A549 (cell line): Measurements from ENCODE around the gene TBX15.

Experiments used
- BHLHE40 ChIP-seq: IDR thresholded peaks from 2 replicates; pipeline ENCODE4 v1.6.1; 2012; ENCODE audit warnings: low read depth, low read length, inconsistent platforms
- CBX8 ChIP-seq: fragments of 200-600 bp; sonication (generic); IDR thresholded peaks from 2 replicates; pipeline ENCODE4 v1.6.1; 2016
- CTCF ChIP-seq: fragments of >200 bp; sonication (Bioruptor Twin); formaldehyde crosslinking; IDR thresholded peaks from 3 replicates; pipeline ENCODE4 v1.5.1; 2016
- EHMT2 ChIP-seq: fragments of 200-600 bp; sonication (generic); IDR thresholded peaks from 2 replicates; pipeline ENCODE4 v1.6.1; 2016; ENCODE audit warnings: antibody characterized with exemption, low read depth, mild to moderate bottlenecking, moderate library complexity
- EP300 ChIP-seq, 2 experiments: fragments of >200 bp; sonication (Bioruptor Twin); formaldehyde crosslinking; IDR thresholded peaks; 2 replicates in 1 of 2; 3 replicates in 1 of 2; pipeline ENCODE4 v1.6.1; 2016 to 2017
- MAFK ChIP-seq: fragments of 450-650 bp; IDR thresholded peaks from 2 replicates; pipeline ENCODE4 v1.6.1; 2014; ENCODE audit not compliant: partially characterized antibody
- POLR2A ChIP-seq: IDR thresholded peaks from 2 replicates; pipeline ENCODE4 v1.6.1; 2012; ENCODE audit warnings: mild to moderate bottlenecking, low read length
- RCOR1 ChIP-seq: fragments of 150-350 bp; IDR thresholded peaks from 2 replicates; pipeline ENCODE4 v1.6.1; 2014; ENCODE audit warnings: antibody characterized with exemption, low read length, low read depth
- REST ChIP-seq: fragments of 200-600 bp; sonication (generic); IDR thresholded peaks from 2 replicates; pipeline ENCODE4 v1.6.1; 2016; ENCODE audit warnings: antibody characterized with exemption, mild to moderate bottlenecking, moderate library complexity
- RNF2 ChIP-seq: fragments of 200-600 bp; sonication (generic); IDR thresholded peaks from 2 replicates; pipeline ENCODE4 v1.6.1; 2016; ENCODE audit warnings: low read depth, mild to moderate bottlenecking, antibody characterized with exemption, moderate library complexity, borderline replicate concordance
- SMC3 ChIP-seq: fragments of >200 bp; sonication (Bioruptor Twin); formaldehyde crosslinking; IDR thresholded peaks from 3 replicates; pipeline ENCODE4 v1.6.1; 2018; ENCODE audit warnings: inconsistent platforms
- ZNF302 ChIP-seq: fragments of 250-450 bp; sonication (Bioruptor Pico); IDR thresholded peaks from 2 replicates; pipeline ENCODE4 v1.9.0; 2021; ENCODE audit warnings: inconsistent platforms, mild to moderate bottlenecking, moderate library complexity
- TF ChIP-seq, protein P1 (sequence below): IDR thresholded peaks from 2 replicates; pipeline ENCODE4 v1.6.1; 2012

- TF ChIP-seq, protein P1, sequence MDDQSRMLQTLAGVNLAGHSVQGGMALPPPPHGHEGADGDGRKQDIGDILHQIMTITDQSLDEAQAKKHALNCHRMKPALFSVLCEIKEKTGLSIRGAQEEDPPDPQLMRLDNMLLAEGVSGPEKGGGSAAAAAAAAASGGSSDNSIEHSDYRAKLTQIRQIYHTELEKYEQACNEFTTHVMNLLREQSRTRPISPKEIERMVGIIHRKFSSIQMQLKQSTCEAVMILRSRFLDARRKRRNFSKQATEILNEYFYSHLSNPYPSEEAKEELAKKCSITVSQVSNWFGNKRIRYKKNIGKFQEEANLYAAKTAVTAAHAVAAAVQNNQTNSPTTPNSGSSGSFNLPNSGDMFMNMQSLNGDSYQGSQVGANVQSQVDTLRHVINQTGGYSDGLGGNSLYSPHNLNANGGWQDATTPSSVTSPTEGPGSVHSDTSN: no peak
- TF ChIP-seq SMC3 (no peak), BHLHE40 (no peak), CTCF (no peak), EP300 (IDR thresholded peaks at IDR 0.05) (no peak), POLR2A (no peak), CBX8 (no peak), RNF2 (no peak), ZNF302 (CRISPR knock-in tag) (no peak), REST (no peak), MAFK (no peak), RCOR1 (no peak), EHMT2 (no peak)
Measured at GRCh38 chr1:119007670-119008482, 19.7 kb upstream of the TBX15 start.
